ENCODE measurements around the gene FUT4.
A peak's percentile ranks its signal among the peaks of the same experiment; 100 is the strongest.
"Not testable (repeated sequence)": the region's sequence is repeated elsewhere in the genome, so short reads cannot be mapped to it uniquely, and the experiment has no call there.

FUT4 gene

DNA sequence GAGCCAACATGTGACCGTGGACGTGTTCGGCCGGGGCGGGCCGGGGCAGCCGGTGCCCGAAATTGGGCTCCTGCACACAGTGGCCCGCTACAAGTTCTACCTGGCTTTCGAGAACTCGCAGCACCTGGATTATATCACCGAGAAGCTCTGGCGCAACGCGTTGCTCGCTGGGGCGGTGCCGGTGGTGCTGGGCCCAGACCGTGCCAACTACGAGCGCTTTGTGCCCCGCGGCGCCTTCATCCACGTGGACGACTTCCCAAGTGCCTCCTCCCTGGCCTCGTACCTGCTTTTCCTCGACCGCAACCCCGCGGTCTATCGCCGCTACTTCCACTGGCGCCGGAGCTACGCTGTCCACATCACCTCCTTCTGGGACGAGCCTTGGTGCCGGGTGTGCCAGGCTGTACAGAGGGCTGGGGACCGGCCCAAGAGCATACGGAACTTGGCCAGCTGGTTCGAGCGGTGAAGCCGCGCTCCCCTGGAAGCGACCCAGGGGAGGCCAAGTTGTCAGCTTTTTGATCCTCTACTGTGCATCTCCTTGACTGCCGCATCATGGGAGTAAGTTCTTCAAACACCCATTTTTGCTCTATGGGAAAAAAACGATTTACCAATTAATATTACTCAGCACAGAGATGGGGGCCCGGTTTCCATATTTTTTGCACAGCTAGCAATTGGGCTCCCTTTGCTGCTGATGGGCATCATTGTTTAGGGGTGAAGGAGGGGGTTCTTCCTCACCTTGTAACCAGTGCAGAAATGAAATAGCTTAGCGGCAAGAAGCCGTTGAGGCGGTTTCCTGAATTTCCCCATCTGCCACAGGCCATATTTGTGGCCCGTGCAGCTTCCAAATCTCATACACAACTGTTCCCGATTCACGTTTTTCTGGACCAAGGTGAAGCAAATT, 1.8 kb downstream of the FUT4 start:
- no peak for TF ChIP-seq CTCF (conservative IDR thresholded peaks at IDR 0.05; ENCODE audit: low read depth, low read length)
- peak overlapping the region; percentile 74 for H3K4me3 ChIP-seq (ENCODE audit: low read depth, low read length)
- DNase-seq (ENCODE audit: low read depth) = no peak

DNA sequence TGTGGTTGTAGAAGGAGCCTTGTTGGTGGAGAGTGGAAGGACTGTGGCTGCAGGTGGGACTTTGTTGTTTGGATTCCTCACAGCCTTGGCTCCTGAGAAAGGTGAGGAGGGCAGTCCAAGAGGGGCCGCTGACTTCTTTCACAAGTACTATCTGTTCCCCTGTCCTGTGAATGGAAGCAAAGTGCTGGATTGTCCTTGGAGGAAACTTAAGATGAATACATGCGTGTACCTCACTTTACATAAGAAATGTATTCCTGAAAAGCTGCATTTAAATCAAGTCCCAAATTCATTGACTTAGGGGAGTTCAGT, 2.4 kb downstream of the FUT4 start:
- TF ChIP-seq CTCF (conservative IDR thresholded peaks at IDR 0.05; ENCODE audit: low read depth, low read length) = no peak
- DNase-seq (ENCODE audit: low read depth) = no peak
- H3K4me3 ChIP-seq (ENCODE audit: low read depth, low read length) = peak overlapping the region; percentile 74

DNA sequence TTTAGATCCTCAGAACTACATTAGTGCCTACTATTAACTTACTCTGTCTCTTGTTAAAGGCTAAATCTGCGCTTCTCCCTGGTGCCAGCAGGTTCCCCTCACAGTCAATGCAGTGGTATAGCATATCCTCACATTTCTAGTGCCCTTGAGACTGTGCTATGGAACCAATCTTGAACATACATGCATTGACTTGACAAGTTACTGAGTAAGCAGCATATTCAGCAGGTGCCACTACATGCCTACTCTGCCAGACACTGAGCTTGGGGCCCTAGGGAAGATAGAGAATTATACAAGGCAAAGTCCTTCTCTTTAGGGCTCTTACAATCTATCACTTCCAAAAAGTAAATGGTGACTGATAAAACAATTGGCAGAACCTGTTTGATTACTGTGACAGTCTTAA, 3.2 kb downstream of the FUT4 start:
- no peak overlapping the region for H3K4me3 ChIP-seq (ENCODE audit: low read depth, low read length)
- DNase-seq (ENCODE audit: low read depth) = no peak

DNA sequence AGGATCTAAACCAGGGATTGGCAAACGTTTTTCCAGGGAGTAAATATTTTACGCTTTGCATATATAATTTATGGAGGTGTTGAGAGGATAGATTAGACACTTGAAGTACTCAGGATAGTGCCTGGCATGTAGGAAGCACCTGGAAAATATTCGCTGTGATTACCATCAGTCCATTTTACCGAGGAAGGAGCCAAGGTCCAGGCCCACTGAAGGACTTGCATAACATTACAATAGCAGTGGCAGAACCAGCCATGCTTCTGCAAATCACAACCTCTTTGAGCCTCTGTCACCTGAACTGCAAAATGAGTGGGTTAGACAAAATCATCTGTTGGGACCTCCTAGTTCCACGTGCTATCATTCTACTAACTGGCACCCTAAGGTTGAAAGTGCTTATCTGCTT, 5.4 kb downstream of the FUT4 start:
- no peak for DNase-seq (ENCODE audit: low read depth)
- no peak for TF ChIP-seq CTCF (conservative IDR thresholded peaks at IDR 0.05; ENCODE audit: low read depth, low read length)

More for the DNA sequence above, 3.2 kb downstream of the FUT4 start:
- TF ChIP-seq CTCF (conservative IDR thresholded peaks at IDR 0.05; ENCODE audit: low read depth, low read length) = peak; percentile 11

GRCh38 chr11:94550513-94550912, 6.8 kb downstream of the FUT4 start:
- no peak overlapping the region for H3K4me3 ChIP-seq (ENCODE audit: low read depth, low read length)
- no peak for TF ChIP-seq CTCF (conservative IDR thresholded peaks at IDR 0.05; ENCODE audit: low read depth, low read length)
- no peak for DNase-seq (ENCODE audit: low read depth)

More for the DNA sequence above, 5.4 kb downstream of the FUT4 start:
- H3K4me3 ChIP-seq (ENCODE audit: low read depth, low read length) = no peak overlapping the region

DNA sequence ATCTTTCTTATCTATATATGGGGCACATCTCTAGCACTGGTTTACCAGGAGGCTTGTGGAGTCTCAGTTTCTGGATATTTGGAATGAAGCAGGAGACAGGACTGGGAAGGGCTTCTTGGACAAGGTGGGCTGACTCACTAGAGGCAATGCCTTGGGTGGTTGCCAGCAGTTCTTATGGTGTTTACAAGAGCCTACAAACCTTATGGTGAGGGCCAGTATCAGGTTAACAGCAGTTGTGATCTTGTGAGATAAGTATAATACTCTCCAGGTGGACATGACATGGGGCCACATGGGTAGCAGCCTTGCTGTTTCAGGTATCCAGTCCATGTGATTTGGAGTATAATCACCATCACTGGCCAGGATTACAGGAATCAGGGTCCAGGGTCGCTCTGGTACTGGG, 10.2 kb downstream of the FUT4 start:
- DNase-seq (ENCODE audit: low read depth) = peak; percentile 81
- H3K4me3 ChIP-seq (ENCODE audit: low read depth, low read length) = no peak overlapping the region
- no peak for TF ChIP-seq CTCF (conservative IDR thresholded peaks at IDR 0.05; ENCODE audit: low read depth, low read length)

- not testable (repeated sequence) for H3K4me3 ChIP-seq (ENCODE audit: low read depth, low read length); DNase-seq (ENCODE audit: low read depth)
Measured at GRCh38 chr11:94555752-94556329, 12.1 kb downstream of the FUT4 start.

Measured in choroid plexus epithelial cell (primary cell).